Kidney (tissue), 14 donors: ENCODE results near the gene TERT. TPM values are rescaled to one million over a fixed set of nuclear protein-coding genes. Genes with fewer than 3 reads are reported as not detected.

Source experiments
- DNase-seq, 5 donors: peaks; one replicate each; pipeline ENCODE4 v3.0.0-alpha.2; 2013 to 2020
- FAIRE-seq: peaks from 2 replicates; lab custom pipeline; 2012; peaks lifted over from hg19 to GRCh38; lab: Jason Lieb, UNC
- H3K27ac ChIP-seq, 2 donors: one replicate each; pipeline ENCODE4 v1.7.0; 2013; ENCODE audit warnings: low read depth in 2 of 2, low read length in 2 of 2, inconsistent platforms in 1 of 2
- H3K27me3 ChIP-seq: one replicate; pipeline ENCODE4 v1.7.1; 2013; ENCODE audit warnings: low read length, inconsistent platforms; ENCODE audit not compliant: control insufficient read depth, insufficient read depth
- H3K36me3 ChIP-seq, 3 donors: one replicate each; pipeline versions ENCODE4 v1.7.0 to v1.7.1; 2013; ENCODE audit warnings: low read length in 3 of 3, control low read depth in 1 of 3, inconsistent platforms in 1 of 3; ENCODE audit not compliant: insufficient read depth in 3 of 3, control insufficient read depth in 2 of 3
- H3K4me1 ChIP-seq, 3 donors: one replicate each; pipeline versions ENCODE4 v1.7.0 to v1.7.1; 2013; ENCODE audit warnings: low read length in 3 of 3, inconsistent platforms in 1 of 3, low read depth in 1 of 3; ENCODE audit not compliant: control insufficient read depth in 2 of 3, insufficient read depth in 2 of 3
- H3K4me3 ChIP-seq, 3 donors: one replicate each; pipeline versions ENCODE4 v1.7.0 to v1.8.1; 2013; ENCODE audit warnings: low read length in 3 of 3, control low read depth in 1 of 3, inconsistent platforms in 1 of 3
- H3K9ac ChIP-seq, 3 donors: one replicate each; pipeline versions ENCODE4 v1.7.0 to v1.7.1; 2013; ENCODE audit warnings: low read length in 3 of 3, control low read depth in 1 of 3, inconsistent platforms in 1 of 3
- H3K9me3 ChIP-seq, 3 donors: one replicate each; pipeline versions ENCODE4 v1.7.0 to v1.7.1; 2013; ENCODE audit warnings: low read length in 3 of 3, control low read depth in 1 of 3, inconsistent platforms in 1 of 3; ENCODE audit not compliant: control insufficient read depth in 2 of 3, insufficient read depth in 1 of 3
- CTCF ChIP-seq: IDR thresholded peaks from 3 replicates; pipeline ENCODE4 v1.5.1; 2012; ENCODE audit warnings: mild to moderate bottlenecking, moderate library complexity, borderline replicate concordance; ENCODE audit not compliant: insufficient read depth; ENCODE audit errors: extremely low read depth
- intact Hi-C: fragments of 100-400 bp; cut with DNase I; formaldehyde crosslinking; loops from one replicate; pipeline ENCODE4 v1.11.1; 2022
- polyA plus RNA-seq: library from polyadenylated mRNA; stranded (reverse); fragments of 350-450 nt; fragmentation: Illumina TruSeq; extraction: RNeasy Lipid Tissue Mini Kit (QIAGEN cat#74804); gene quantifications from one replicate; pipeline ENCODE4 v1.2.3, GENCODE V29; 2014; ENCODE audit warnings: low read depth, low replicate concordance; ENCODE audit not compliant: insufficient read depth
- total RNA-seq: library from RNA; stranded (reverse); fragmentation: NEBNext Ultra II Directional; extraction: Animal tissue kit (Norgen Biotek cat#: 25700); gene quantifications from one replicate; pipeline ENCODE4 v1.2.1, GENCODE V29; 2021
- donor health status: control.
- donor health status: control.
- donor health status: control.
- donor health status: control.
- donor health status: control.
- donor health status: DM: yes; HTN: yes; CAD: no.
- donor health status: Normal renal cell carcinoma (clear cell type).

Gene TERT
- total and polyA plus RNA-seq, 2 donors from 2014 or later, result 0.91 TPM; not detected in 1

DNA sequence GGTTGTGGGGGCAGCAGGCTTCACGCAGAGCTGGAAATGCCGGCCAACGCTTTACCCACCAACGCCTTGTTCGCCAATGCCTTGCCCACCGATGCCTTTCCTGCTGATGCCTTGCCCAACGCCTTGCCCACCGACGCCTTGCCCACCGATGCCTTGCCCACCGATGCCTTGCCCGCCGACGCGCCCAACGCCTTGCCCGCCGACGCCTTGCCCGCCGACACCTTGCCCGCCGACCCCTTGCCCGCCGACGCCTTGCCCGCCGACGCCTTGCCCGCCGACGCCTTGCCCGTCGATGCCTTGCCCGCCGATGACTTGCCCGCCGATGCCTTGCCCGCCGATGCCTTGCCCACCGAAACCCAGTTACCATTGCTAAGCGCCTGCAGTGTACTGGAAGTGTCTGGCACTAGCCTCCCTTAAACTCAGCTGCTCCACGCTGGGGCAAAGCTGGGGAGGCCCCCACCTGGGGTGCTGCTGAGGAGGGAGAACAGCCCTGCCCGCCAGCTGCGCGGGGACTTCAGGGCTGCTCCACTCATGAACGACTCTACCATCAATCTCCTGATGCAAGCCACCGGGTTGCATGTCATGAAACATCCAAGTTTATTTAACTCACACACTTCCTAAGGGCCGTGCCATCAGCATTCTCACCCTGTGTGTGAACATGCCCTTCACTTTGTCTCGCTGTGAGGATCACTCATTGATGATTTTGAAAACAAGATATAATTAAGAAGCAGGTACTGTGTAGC is 67.9 kb downstream of the TERT start:
- no peaks in the 10 kb centered on the region for H3K27me3 ChIP-seq

GRCh38 chr5:1226231-1226630 is 68.6 kb downstream of the TERT start:
- TF ChIP-seq CTCF, result no peak
- no peak for FAIRE-seq
- peak in 1 of 5 donors; percentile 43 for DNase-seq
- H3K4me1 ChIP-seq, result peaks cover 0 to 14% (median 9%) of the 10 kb centered on the region in 3 donors
- no peak overlapping the region for H3K4me3 ChIP-seq
- H3K27ac ChIP-seq, result no peak overlapping the region
- no peak overlapping the region for H3K9ac ChIP-seq
- H3K36me3 ChIP-seq, result peaks cover 0 to 6% (median 6%) of the 10 kb centered on the region in 3 donors
- intact Hi-C loops, result no loop called here
- peaks cover 0 to 2% (median 0%) of the 10 kb centered on the region in 3 donors for H3K9me3 ChIP-seq
- H3K27me3 ChIP-seq, result no peaks in the 10 kb centered on the region

More for the DNA sequence above, 67.9 kb downstream of the TERT start:
- peaks cover 0 to 5% (median 4%) of the 10 kb centered on the region in 3 donors for H3K36me3 ChIP-seq
- FAIRE-seq (no peak), DNase-seq (peak in 2 of 5 donors; percentile 40 to 43)
- H3K27ac ChIP-seq, result no peak overlapping the region
- H3K4me1 ChIP-seq, result peaks cover 0 to 10% (median 9%) of the 10 kb centered on the region in 3 donors
- no peak overlapping the region for H3K4me3 ChIP-seq
- peaks cover 0 to 2% (median 0%) of the 10 kb centered on the region in 3 donors for H3K9me3 ChIP-seq
- intact Hi-C loops, result no loop called here
- H3K9ac ChIP-seq, result no peak overlapping the region
- no peak for TF ChIP-seq CTCF

GRCh38 chr5:1225081-1225480 is 69.8 kb downstream of the TERT start, which contains the start of gene SLC6A18:
SLC6A18 (plus strand) TSS chr5:1225381; CDS start chr5:1225478, 97 bp downstream.
- Histone ChIP-seq H3K27me3 (no peaks in the 10 kb centered on the region), H3K27ac (no peak within 1 kb of the TSS), H3K9me3 (peaks cover 0 to 2% (median 0%) of the 10 kb centered on the region in 3 donors), H3K4me3 (no peak within 1 kb of the TSS), H3K9ac (no peak within 1 kb of the TSS), H3K4me1 (peaks cover 0 to 14% (median 9%) of the 10 kb centered on the region in 3 donors), H3K36me3 (peaks cover 0 to 6% (median 6%) of the 10 kb centered on the region in 3 donors)
- intact Hi-C loops, result no loop called here
- DNase-seq (no peak), FAIRE-seq (no peak)
- no peak for TF ChIP-seq CTCF
